Stomach (tissue), 9 donors: ENCODE results near the gene SH3GL2. TPM values are rescaled to one million over a fixed set of nuclear protein-coding genes. Genes with fewer than 3 reads are reported as not detected.

ENCODE experiments used
- DNase-seq, 2 donors: peaks; one replicate each; pipeline versions ENCODE4 v3.0.0 to v3.0.0-alpha.2; 2013 to 2019
- H3K27ac ChIP-seq, 5 donors: fragments of 200-600 bp in 4 of 5; sonication (generic) in 4 of 5; one replicate each; pipeline ENCODE4 v1.5.1; 2013 to 2019; ENCODE audit warnings: mild to moderate bottlenecking in 1 of 5, moderate library complexity in 1 of 5
- H3K27me3 ChIP-seq, 3 donors: fragments of 200-600 bp; sonication (generic); one replicate each; pipeline ENCODE4 v1.5.1; 2017 to 2019; ENCODE audit warnings: mixed run types in 1 of 3
- H3K36me3 ChIP-seq, 4 donors: fragments of 200-600 bp; sonication (generic); 1 replicate in 3 of 4; 2 replicates in 1 of 4; pipeline ENCODE4 v1.5.1; 2016 to 2019
- H3K4me1 ChIP-seq, 4 donors: fragments of 200-600 bp; sonication (generic); one replicate each; pipeline ENCODE4 v1.5.1; 2016 to 2019
- H3K4me3 ChIP-seq, 4 donors: fragments of 200-600 bp; sonication (generic) in 3 of 4; one replicate each; pipeline ENCODE4 v1.5.1; 2016 to 2019; ENCODE audit warnings: mild to moderate bottlenecking in 1 of 4
- H3K9me3 ChIP-seq, 4 donors: fragments of 200-600 bp; sonication (generic); one replicate each; pipeline ENCODE4 v1.5.1; 2016 to 2019
- EP300 ChIP-seq: sonication (generic); formaldehyde crosslinking; IDR thresholded peaks from one replicate; pipeline ENCODE4 v1.6.1; 2017; ENCODE audit warnings: antibody characterized with exemption
- POLR2A ChIP-seq, 4 donors: fragments of 450-650 bp; IDR thresholded peaks; one replicate each; pipeline ENCODE4 v1.6.1; 2016; ENCODE audit warnings: antibody characterized with exemption in 4 of 4, control low read depth in 2 of 4, mild to moderate bottlenecking in 1 of 4, moderate library complexity in 1 of 4
- POLR2AphosphoS5 ChIP-seq, 3 donors: sonication (generic); formaldehyde crosslinking; IDR thresholded peaks; one replicate each; pipeline ENCODE4 v1.6.1; 2016; ENCODE audit warnings: antibody characterized with exemption in 3 of 3
- WGBS, 5 donors: extraction: QIAGEN DNeasy Blood & Tissue Kit in 3 of 5; methylation state at CpG; one replicate each; pipeline versions ENCODE4 v1.1.5 to v1.1.7; 2013 to 2018; 5-methylcytosine and 5-hydroxymethylcytosine counted together
- intact Hi-C: fragments of 100-400 bp; cut with DNase I; formaldehyde crosslinking; loops from one replicate; pipeline ENCODE4 v1.15.1; 2023; ENCODE audit warnings: low total_unique reads
- polyA plus RNA-seq, 3 donors: library from polyadenylated mRNA; stranded (reverse); fragments of 200-250 nt; gene quantifications; one replicate each; pipeline ENCODE4 v1.2.3, GENCODE V29; 2013
- total RNA-seq, 5 donors: library from RNA; depleted of rRNA; stranded (reverse); fragments of >200 nt; gene quantifications; one replicate each; pipeline versions ENCODE4 v1.1.0 to v1.2.3, GENCODE V29; 2014 to 2016
- TF ChIP-seq, protein P1 (sequence below), 7 experiments: fragments of 450-650 bp in 4 of 7; fragments of 200-600 bp in 3 of 7; sonication (generic) in 3 of 7; IDR thresholded peaks; one replicate each; pipeline ENCODE4 v1.5.1; 2016 to 2019; ENCODE audit warnings: antibody characterized with exemption in 7 of 7, control low read depth in 2 of 7, mild to moderate bottlenecking in 1 of 7
- donor health status: healthy with polysubstance abuse.
- donor health status: Bipolar disorder and iron deficiency.
- donor health status: healthy.

The SH3GL2 gene
- total and polyA plus RNA-seq, 8 donors = 0.89 to 17.5 (median 7.7) TPM; not detected in 1

GRCh38 chr9:17694336-17694735, 115.5 kb downstream of the SH3GL2 start:
- WGBS, 5 donors = 76 to 92% (median 89%) methylated on average over 2 of the region's 2 CpGs
- no peaks in the 10 kb centered on the region for H3K36me3 ChIP-seq
- TF ChIP-seq EP300 (no peak), POLR2AphosphoS5 (IDR thresholded peaks at IDR 0.05) (no peak), POLR2A (IDR thresholded peaks at IDR 0.05) (no peak)
- TF ChIP-seq, protein P1, sequence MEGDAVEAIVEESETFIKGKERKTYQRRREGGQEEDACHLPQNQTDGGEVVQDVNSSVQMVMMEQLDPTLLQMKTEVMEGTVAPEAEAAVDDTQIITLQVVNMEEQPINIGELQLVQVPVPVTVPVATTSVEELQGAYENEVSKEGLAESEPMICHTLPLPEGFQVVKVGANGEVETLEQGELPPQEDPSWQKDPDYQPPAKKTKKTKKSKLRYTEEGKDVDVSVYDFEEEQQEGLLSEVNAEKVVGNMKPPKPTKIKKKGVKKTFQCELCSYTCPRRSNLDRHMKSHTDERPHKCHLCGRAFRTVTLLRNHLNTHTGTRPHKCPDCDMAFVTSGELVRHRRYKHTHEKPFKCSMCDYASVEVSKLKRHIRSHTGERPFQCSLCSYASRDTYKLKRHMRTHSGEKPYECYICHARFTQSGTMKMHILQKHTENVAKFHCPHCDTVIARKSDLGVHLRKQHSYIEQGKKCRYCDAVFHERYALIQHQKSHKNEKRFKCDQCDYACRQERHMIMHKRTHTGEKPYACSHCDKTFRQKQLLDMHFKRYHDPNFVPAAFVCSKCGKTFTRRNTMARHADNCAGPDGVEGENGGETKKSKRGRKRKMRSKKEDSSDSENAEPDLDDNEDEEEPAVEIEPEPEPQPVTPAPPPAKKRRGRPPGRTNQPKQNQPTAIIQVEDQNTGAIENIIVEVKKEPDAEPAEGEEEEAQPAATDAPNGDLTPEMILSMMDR (IDR thresholded peaks at IDR 0.05) = no peak
- H3K27ac ChIP-seq = no peak overlapping the region
- DNase-seq = no peak
- no peaks in the 10 kb centered on the region for H3K4me1 ChIP-seq
- intact Hi-C loops = no loop called here
- H3K9me3 ChIP-seq = no peaks in the 10 kb centered on the region
- H3K4me3 ChIP-seq = no peak overlapping the region
- no peaks in the 10 kb centered on the region for H3K27me3 ChIP-seq

GRCh38 chr9:17695482-17695881, 116.6 kb downstream of the SH3GL2 start:
- Histone ChIP-seq H3K27ac (no peak overlapping the region), H3K4me1 (no peaks in the 10 kb centered on the region), H3K4me3 (no peak overlapping the region), H3K9me3 (no peaks in the 10 kb centered on the region), H3K27me3 (no peaks in the 10 kb centered on the region), H3K36me3 (no peaks in the 10 kb centered on the region)
- WGBS, 5 donors = 55 to 88% (median 83%) methylated on average over 3 of the region's 3 CpGs
- no peak for TF ChIP-seq POLR2A (IDR thresholded peaks at IDR 0.05)
- no peak for TF ChIP-seq POLR2AphosphoS5 (IDR thresholded peaks at IDR 0.05)
- TF ChIP-seq EP300 = no peak
- TF ChIP-seq, protein P1 (IDR thresholded peaks at IDR 0.05) = no peak
- intact Hi-C loops = no loop called here
- no peak for DNase-seq

DNA sequence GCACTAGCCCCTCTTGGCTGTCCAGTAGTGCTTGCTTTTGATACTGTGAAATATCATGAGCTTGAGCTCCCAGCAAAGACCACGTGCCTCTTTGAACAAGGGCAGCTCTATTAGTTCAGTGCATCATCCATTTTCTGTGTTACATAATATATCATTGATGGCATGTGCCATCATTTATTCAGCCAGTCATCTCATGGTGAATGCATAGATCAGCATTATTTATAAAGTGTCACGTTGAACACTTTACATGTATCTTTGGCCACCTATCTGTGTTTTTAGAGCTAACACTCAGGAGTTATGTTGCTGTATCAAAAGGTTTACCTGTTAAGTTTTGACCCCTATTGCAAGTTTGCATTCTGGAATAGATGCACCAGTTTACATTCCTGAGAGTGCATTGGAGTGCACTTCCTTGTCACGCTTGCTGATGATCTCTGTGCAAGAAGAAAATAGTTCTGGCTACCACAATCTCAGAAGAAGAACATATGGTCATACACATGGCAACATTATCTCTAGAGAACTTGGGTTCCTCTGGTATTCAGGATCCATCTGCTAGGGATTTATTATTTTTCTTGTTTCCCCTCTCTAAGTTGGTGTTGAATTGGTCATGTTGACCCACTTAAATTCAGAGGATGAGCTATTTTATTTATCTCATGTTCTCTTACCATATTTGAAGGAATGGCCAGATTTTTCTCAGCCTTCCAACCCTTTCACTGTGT, 120.9 kb downstream of the SH3GL2 start:
- TF ChIP-seq POLR2AphosphoS5 (IDR thresholded peaks at IDR 0.05) (no peak), EP300 (no peak)
- Histone ChIP-seq H3K4me3 (no peak overlapping the region), H3K9me3 (no peaks in the 10 kb centered on the region), H3K27me3 (no peaks in the 10 kb centered on the region), H3K36me3 (no peaks in the 10 kb centered on the region), H3K4me1 (no peaks in the 10 kb centered on the region), H3K27ac (no peak overlapping the region)
- DNase-seq = no peak
- intact Hi-C loops = no loop called here
- 76 to 85% (median 81%) methylated on average over 3 of the region's 3 CpGs for WGBS, 5 donors

- no peaks in the 10 kb centered on the region for H3K27me3 ChIP-seq
- DNase-seq = no peak
- no peak overlapping the region for H3K27ac ChIP-seq
- H3K4me3 ChIP-seq = no peak overlapping the region
- no peak for TF ChIP-seq POLR2AphosphoS5 (IDR thresholded peaks at IDR 0.05)
- TF ChIP-seq POLR2A (IDR thresholded peaks at IDR 0.05) = no peak
- TF ChIP-seq, protein P1 (IDR thresholded peaks at IDR 0.05) = no peak
- H3K36me3 ChIP-seq = no peaks in the 10 kb centered on the region
- WGBS, 5 donors = 63 to 80% (median 67%) methylated on average over 2 of the region's 2 CpGs
- no peaks in the 10 kb centered on the region for H3K4me1 ChIP-seq
- H3K9me3 ChIP-seq = no peaks in the 10 kb centered on the region
- intact Hi-C loops = no loop called here
Measured at GRCh38 chr9:17706347-17706746, 127.5 kb downstream of the SH3GL2 start.

DNA sequence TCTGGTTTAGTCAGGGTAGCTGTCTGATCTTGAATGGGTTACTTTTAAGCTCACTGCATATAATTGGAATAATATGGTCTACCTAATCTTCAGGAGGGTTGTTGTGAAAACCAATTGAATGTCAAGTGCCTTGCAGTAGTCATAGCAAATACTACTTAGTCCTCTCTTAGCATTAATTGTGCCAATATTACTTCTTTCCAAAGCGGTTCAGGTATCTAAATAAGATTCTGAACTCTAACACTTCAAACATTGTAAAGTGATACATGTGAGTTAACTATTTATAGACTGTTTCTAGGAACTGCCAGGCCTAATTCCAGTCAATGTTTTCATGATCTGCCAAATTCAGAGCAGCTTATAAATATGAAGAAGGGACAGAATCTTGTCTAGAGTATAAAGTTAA, 140.2 kb downstream of the SH3GL2 start:
- Histone ChIP-seq H3K27ac (no peak overlapping the region), H3K27me3 (no peaks in the 10 kb centered on the region), H3K9me3 (peaks cover 0 to 9% (median 4%) of the 10 kb centered on the region in 4 donors), H3K36me3 (no peaks in the 10 kb centered on the region), H3K4me1 (no peaks in the 10 kb centered on the region), H3K4me3 (no peak overlapping the region)
- no peak for DNase-seq
- intact Hi-C loops = no loop called here
- TF ChIP-seq EP300 = no peak
- TF ChIP-seq, protein P1 (IDR thresholded peaks at IDR 0.05) = no peak
- whole genome bisulfite sequencing, 5 donors = 18 to 40% (median 32%) methylated on average over 1 of the region's 1 CpG
